ENCODE data around the gene FBXO31. TPM values are rescaled to one million over a fixed set of nuclear protein-coding genes. Genes with fewer than 3 reads are reported as not detected.

The FBXO31 gene
- total and polyA plus RNA-seq, 2 of the 8 experiments (the other 6 are each of a cell fraction or from before 2014, with no cell fraction given): 8.3 to 21.6 TPM

GRCh38 chr16:87314990-87315420 is 68.6 kb downstream of the FBXO31 start:
- DNase-seq (ENCODE audit: low read depth in 1 of 2, low spot score in 2 of 2) (no peak), FAIRE-seq (no peak)
- H2BK20ac ChIP-seq (ENCODE audit: low read length): no peak overlapping the region
- no peak overlapping the region for H2AK5ac ChIP-seq (ENCODE audit: low read depth, low read length)
- H4K91ac ChIP-seq (replicated peaks; ENCODE audit: insufficient read length, low read length): no peak overlapping the region
- H3K9me3 ChIP-seq (ENCODE audit: insufficient read depth in 2 of 2, low read depth in 1 of 2, low read length in 1 of 2): no peaks in the 10 kb centered on the region
- no peak overlapping the region for H3K4me3 ChIP-seq (ENCODE audit: extremely low read depth in 1 of 4, insufficient read depth in 2 of 4, low read depth in 3 of 4, low read length in 4 of 4)
- no peak overlapping the region for H3K27ac ChIP-seq (ENCODE audit: low read depth, low read length)
- WGBS, 2 experiments (ENCODE audit: extremely low coverage in 1 of 2, insufficient coverage in 1 of 2, insufficient read length in 1 of 2, insufficient replicate concordance in 2 of 2, low coverage in 1 of 2, low lambda C conversion rate in 2 of 2, missing lambda C conversion rate in 1 of 2): 93% methylated on average over 10 of the region's 10 CpGs; no CpG with 5 or more reads in 1 of the 2 experiments
- H3K18ac ChIP-seq (ENCODE audit: extremely low read depth, low read length): no peak overlapping the region
- H3K27me3 ChIP-seq (replicated peaks in 1 of 4; ENCODE audit: control insufficient read depth in 3 of 4, extremely low read depth in 1 of 4, insufficient read depth in 3 of 4, low read length in 3 of 4): no peaks in the 10 kb centered on the region
- H3K36me3 ChIP-seq (ENCODE audit: control insufficient read depth in 2 of 4, insufficient read depth in 4 of 4, low read length in 3 of 4): no peaks in the 10 kb centered on the region; a peak in 1 of 8 replicates
- H3K4ac ChIP-seq (replicated peaks; ENCODE audit: insufficient read length, low read depth, low read length): no peak overlapping the region
- H3K79me1 ChIP-seq (ENCODE audit: low read depth, low read length): no peaks in the 10 kb centered on the region
- no peak overlapping the region for H2BK15ac ChIP-seq (ENCODE audit: low read length)
- H3K9ac ChIP-seq (replicated peaks in 1 of 4; ENCODE audit: extremely low read depth in 1 of 4, low read depth in 3 of 4, low read length in 3 of 4): peak overlapping the region in 1 of 4 experiments; percentile 9; a peak in 1 of 7 replicates
- no peak overlapping the region for H3K56ac ChIP-seq (replicated peaks; ENCODE audit: insufficient read length, low read depth, low read length)
- H3K79me2 ChIP-seq (ENCODE audit: control insufficient read depth in 1 of 2, insufficient read depth in 2 of 2, low read length in 2 of 2): peaks cover 0 to 12% of the 10 kb centered on the region in 2 experiments; a peak in 2 of 4 replicates
- H3K4me1 ChIP-seq (replicated peaks in 1 of 4; ENCODE audit: control insufficient read depth in 3 of 4, insufficient read depth in 4 of 4, low read length in 3 of 4): peaks cover 0 to 5% (median 3%) of the 10 kb centered on the region in 4 experiments; a peak in 5 of 7 replicates
- H2BK12ac ChIP-seq (ENCODE audit: low read depth, low read length): no peak overlapping the region; the same call in 1 of the 2 replicates
- no peak overlapping the region for H3K23ac ChIP-seq (ENCODE audit: insufficient read length)
- TF ChIP-seq PHF8 (conservative IDR thresholded peaks at IDR 0.05; ENCODE audit: low read depth, low read length): no peak
- no peak for TF ChIP-seq JUND (IDR thresholded peaks at IDR 0.05; ENCODE audit: low read length)
- TF ChIP-seq SIN3A (conservative IDR thresholded peaks at IDR 0.05 in 1 of 2, IDR thresholded peaks at IDR 0.05 in 1 of 2; ENCODE audit: low read depth in 1 of 2, low read length in 2 of 2): no peak
- no peak for TF ChIP-seq ATF3 (IDR thresholded peaks at IDR 0.05; ENCODE audit: insufficient read depth, low read depth, low read length)
- H3K4me2 ChIP-seq (ENCODE audit: insufficient read depth in 1 of 2, low read depth in 2 of 2, low read length in 2 of 2): no peak overlapping the region
- H4K20me1 ChIP-seq (replicated peaks in 1 of 2; ENCODE audit: control insufficient read depth in 1 of 2, insufficient read depth in 2 of 2, low read length in 2 of 2): no peaks in the 10 kb centered on the region
- no peak overlapping the region for H2BK5ac ChIP-seq (ENCODE audit: low read depth, low read length)
- H3K14ac ChIP-seq (ENCODE audit: insufficient read length): no peak overlapping the region
- no peak overlapping the region for H2BK120ac ChIP-seq (replicated peaks; ENCODE audit: low read depth, low read length)
- no peak overlapping the region; the same call in 1 of the 2 replicates for H4K8ac ChIP-seq (ENCODE audit: extremely low read depth, insufficient read depth, low read length)
- peaks cover 5% of the 10 kb centered on the region; the same call in 1 of the 2 replicates for H3K23me2 ChIP-seq (ENCODE audit: low read depth, low read length)
- no peak overlapping the region for H2AFZ ChIP-seq (ENCODE audit: low read length)
- POLR2A ChIA-PET (ENCODE audit: partially characterized antibody): interaction anchor here (1.6 kb wide), 1 partner anchor 17 kb away, joined by 5 read pairs; no protein-coding TSS in a partner anchor
- no peak overlapping the region for H4K5ac ChIP-seq (ENCODE audit: insufficient read length, low read depth, low read length)
- CTCF ChIA-PET (ENCODE audit: partially characterized antibody): interaction anchor here (0.8 to 1.3 kb wide), 6 partner anchors 9 to 129 kb away, joined by 3 to 8 read pairs (median 4); no protein-coding TSS in a partner anchor

All from H1 (cell line).